Stimulated activated CD4-positive, alpha-beta T cell treated with anti-CD3 and anti-CD28 coated beads, TNF-alpha, amount 100 ng/mL, for 4 hours (primary cell): ENCODE measurements around the gene KIF2C.
"Not testable (repeated sequence)": the region's sequence is repeated elsewhere in the genome, so short reads cannot be mapped to it uniquely, and the experiment has no call there.

Experiments used
- DNase-seq, 3 experiments: peaks; one replicate each; pipeline ENCODE4 v3.0.0-alpha.2; 2020; ENCODE audit warnings: low read depth in 3 of 3

The KIF2C gene

GRCh38 chr1:44792736-44793502 is 53.3 kb downstream of the KIF2C start:
- no peak for DNase-seq

GRCh38 chr1:44797886-44798285 is 58.2 kb downstream of the KIF2C start:
- DNase-seq, result not testable (repeated sequence)

DNA sequence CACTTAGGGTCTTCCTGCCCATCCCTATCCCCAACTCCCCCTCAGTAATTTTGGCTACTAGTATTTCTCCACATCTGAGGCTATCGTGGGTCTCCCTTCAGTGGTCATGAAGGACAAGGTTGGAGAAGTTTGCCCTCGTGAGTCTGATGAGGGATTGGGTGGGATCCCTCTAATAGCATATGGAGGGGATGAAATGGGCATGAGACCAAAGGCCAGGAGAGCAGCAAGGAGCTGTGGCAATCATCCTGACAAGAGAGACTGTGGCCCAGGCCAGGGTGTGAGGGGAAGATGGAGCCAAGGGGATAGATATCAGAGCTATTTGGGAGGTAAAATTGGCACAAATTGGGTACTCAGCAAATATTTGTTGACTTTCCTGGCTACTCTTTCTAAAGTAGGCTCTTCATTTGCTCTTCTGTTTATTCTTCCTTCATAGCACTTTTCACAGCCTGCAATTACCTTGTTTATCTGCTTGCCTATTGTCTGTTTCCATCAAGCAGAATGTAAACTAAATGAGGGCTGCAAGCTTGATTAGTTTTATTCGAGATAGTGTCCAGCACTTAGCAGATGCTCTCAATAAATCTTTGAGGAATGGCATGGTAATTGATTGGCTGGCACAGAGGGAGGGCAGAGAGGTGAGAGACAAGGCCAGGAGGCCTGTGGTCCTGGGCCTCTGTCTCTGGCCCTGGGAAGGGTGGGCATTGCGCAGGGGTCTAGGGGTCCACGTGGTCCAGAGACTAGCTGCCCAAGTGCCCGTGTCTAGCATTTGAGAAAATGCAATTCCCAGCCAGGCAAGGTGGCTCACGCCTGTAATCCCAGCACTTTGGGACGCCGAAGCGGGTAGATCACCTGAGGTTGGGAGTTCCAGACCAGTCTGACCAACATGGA is 59.1 kb downstream of the KIF2C start:
- no peak for DNase-seq

- peak; percentile 93 to 99 (median 98) for DNase-seq
These were observed 60.3 kb downstream of the KIF2C start, which contains the start of gene PLK3 for GRCh38 chr1:44799770-44800584. Gene PLK3 (plus strand): TSS chr1:44800377. CDS start chr1:44800464, 87 bp downstream.

DNA sequence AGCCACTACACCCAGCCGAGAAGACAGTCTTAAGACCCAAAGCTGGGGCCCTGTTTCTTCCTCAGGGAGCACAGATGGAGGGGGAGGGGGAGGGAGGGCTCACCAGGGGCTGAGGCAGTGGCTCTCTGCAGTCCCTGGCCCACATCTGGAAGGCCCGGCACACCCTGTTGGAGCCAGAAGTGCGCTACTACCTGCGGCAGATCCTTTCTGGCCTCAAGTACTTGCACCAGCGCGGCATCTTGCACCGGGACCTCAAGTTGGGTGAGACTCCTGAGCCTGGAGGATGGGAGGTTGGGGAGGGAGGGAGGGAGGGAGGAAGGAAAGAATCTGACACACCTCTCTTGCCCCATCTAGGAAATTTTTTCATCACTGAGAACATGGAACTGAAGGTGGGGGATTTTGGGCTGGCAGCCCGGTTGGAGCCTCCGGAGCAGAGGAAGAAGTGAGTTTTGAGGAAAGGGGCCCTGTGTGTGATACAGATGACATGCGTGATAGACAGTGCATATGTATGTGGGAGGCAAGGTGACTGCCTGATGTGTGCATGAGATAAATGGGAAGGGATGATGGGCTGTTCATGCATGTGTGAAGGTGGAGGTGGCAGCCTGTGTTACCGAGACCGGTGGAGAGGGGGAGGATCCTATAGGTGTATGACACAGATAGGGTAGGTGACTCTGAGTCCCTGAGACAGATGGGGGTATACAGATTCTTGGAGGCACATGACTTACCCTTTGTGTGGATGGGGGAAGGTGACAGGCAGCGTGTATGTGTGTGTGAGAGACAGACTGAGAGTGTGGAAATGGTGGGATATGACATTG is 62.1 kb downstream of the KIF2C start:
- peak in 1 of 3 experiments; percentile 39 for DNase-seq

DNA sequence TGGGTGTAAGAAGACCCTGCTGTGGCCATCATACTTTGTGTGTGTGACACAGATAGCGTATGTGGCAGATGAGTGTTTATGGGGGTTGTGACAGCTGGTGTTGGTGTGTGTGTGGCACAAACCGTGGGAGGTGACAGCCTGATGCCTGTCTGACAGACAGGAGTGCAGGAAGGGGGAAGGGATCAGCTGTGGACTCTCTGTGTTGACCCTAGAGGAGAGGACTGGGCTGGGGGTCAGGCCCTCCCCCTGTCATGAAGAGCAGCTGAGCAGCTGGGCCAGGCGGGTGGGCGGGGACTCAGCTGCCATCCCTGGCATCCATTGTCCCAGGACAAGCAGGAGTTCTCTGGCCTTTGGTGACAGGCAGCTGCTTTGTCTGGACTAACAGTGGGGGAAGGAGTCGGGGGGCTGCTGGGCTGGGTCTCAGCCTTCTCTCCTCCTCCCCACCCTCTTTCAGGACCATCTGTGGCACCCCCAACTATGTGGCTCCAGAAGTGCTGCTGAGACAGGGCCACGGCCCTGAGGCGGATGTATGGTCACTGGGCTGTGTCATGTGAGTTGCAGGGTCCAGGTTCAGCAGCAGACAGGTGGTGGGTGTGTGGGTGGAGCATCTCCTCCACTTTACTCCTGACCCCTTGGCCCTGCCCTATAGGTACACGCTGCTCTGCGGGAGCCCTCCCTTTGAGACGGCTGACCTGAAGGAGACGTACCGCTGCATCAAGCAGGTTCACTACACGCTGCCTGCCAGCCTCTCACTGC is 62.8 kb downstream of the KIF2C start:
- no peak for DNase-seq

- no peak for DNase-seq
These were observed 63.4 kb downstream of the KIF2C start for GRCh38 chr1:44803062-44803311.

DNA sequence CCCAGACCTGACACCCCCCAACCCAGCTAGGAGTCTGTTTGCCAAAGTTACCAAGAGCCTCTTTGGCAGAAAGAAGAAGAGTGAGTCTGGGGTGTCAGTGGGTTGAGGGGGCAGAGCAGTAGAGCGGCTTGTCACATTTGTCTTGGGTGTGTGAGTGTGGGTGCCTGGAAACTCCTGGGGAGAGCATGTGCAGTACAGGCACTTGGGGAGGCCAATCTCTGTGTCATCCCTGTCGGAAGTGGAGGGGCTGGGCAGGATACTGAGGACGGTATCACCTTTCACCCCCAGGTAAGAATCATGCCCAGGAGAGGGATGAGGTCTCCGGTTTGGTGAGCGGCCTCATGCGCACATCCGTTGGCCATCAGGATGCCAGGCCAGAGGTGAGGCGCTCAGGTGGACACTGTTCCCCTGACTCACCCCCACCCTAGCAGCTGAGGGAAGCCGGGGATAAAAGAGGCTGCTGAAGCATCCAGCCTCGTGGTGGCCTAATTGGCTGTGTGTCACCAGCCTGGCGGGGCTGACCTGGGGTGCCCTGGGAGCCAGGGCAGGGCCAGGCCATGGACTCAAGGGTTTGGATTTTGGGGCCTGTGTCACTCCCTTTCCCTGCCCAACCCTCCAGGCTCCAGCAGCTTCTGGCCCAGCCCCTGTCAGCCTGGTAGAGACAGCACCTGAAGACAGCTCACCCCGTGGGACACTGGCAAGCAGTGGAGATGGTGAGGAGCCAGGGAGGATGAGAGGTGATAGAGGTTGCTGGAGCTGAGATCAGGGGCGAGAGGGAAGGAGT is 63.9 kb downstream of the KIF2C start:
- DNase-seq, result no peak

DNA sequence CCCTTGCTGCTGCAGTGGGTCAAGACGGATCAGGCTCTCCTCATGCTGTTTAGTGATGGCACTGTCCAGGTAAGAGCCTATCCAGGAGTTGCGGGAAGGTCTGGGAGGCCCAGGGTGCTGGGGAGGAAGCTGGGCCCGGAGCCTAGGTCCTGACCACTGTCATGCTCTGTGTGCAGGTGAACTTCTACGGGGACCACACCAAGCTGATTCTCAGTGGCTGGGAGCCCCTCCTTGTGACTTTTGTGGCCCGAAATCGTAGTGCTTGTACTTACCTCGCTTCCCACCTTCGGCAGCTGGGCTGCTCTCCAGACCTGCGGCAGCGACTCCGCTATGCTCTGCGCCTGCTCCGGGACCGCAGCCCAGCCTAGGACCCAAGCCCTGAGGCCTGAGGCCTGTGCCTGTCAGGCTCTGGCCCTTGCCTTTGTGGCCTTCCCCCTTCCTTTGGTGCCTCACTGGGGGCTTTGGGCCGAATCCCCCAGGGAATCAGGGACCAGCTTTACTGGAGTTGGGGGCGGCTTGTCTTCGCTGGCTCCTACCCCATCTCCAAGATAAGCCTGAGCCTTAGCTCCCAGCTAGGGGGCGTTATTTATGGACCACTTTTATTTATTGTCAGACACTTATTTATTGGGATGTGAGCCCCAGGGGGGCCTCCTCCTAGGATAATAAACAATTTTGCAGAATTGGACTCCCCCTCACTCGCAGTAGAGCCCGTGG is 65.8 kb downstream of the KIF2C start:
- DNase-seq, result no peak

- no peak for DNase-seq
These were observed 66.5 kb downstream of the KIF2C start for GRCh38 chr1:44806025-44806703.

DNA sequence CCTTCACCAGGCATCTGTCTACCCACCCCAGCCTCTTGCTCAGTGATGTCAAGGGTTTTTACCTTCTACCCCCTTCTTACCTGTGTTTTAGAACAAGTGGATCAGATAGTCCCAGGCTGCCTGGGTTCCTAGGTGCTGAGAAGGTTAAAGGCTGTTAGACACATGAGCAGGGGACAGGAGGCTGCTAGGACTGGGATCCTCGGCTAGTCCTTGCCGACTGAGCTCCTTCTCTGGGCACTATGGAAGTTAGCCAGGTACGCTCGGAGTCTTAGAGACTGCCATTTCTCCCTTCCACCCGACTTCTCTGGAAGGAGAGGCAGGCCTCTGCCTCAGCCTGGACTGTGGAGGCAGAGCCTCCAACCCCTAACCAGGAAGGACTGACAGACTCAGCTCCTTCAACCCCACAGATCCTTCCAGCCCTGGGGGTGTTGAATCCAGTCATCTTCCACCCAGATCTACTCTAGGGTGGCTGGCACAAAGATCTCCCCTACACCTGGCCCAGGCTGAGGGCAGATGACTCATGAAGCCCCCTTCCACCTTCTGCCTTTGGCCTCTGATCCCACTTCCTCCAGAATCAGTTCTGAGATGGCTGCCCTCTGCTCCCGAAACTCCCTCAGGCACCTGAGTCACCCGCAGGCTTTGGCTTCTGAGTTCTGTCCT is 67.2 kb downstream of the KIF2C start, which contains the start of gene DYNLT4:
DYNLT4 (minus strand) TSS at position 648 of the 660 bp plus-strand sequence. CDS start 683 bp downstream, outside the sequence.
- DNase-seq, result no peak

- peak; percentile 68 to 81 (median 71) for DNase-seq
These were observed 67.9 kb downstream of the KIF2C start for GRCh38 chr1:44807364-44808062.

- DNase-seq, result peak; percentile 65 to 70 (median 67)
These were observed 68.7 kb downstream of the KIF2C start, which contains the start of gene BTBD19 for GRCh38 chr1:44808063-44808937. Gene BTBD19 (plus strand): TSS chr1:44808523. CDS start chr1:44808821, 298 bp downstream.

- peak; percentile 63 to 85 (median 79) for DNase-seq
These were observed 69.6 kb downstream of the KIF2C start for GRCh38 chr1:44808938-44809917.
